Glomerular visceral epithelial cell (primary cell): ENCODE results near the gene CPB2.

Experiments
- DNase-seq: peaks from one replicate; pipeline ENCODE4 v3.0.0-alpha.2; 2016; ENCODE audit errors: extremely low spot score

CPB2 gene

DNA sequence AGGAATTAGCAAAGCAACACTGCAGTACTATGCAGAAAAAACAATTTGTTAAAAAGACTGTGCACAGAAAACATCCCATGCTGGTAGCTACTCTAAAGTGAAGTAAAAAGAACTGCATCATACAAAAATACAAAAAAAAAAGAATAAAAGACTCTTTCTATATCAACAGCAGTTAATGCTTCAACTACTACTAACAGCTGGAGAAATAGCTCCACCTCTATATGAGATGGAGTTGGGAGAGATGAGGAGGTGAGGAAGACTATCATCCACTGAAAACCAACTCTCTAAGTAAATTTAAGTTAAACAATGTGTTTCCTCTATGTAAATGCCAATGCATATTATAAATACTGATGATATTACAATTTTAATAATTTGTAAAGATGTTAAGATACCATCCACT lies 54.1 kb downstream of the CPB2 start:
- no peak for DNase-seq

DNA sequence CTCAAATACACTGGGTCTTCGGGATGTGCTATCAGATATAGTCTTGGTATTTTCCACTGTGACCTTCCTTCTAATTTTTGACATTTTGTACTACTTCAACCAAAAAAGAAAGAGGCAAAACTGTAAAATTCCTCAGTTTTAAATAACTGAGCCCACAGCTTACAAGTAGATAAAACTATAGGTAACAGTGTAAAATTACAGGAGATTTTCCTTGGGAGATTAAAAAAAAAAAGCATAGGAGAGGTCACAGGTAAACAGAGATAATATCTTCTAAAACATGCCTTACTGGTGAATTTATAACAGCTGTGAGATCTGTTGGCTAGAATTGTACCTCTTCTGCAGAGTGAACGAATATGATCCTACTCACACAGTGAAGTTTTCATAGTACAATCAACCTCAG lies 59.4 kb downstream of the CPB2 start:
- no peak for DNase-seq

GRCh38 chr13:46043647-46044046 lies 61.2 kb downstream of the CPB2 start:
- DNase-seq: no peak

DNA sequence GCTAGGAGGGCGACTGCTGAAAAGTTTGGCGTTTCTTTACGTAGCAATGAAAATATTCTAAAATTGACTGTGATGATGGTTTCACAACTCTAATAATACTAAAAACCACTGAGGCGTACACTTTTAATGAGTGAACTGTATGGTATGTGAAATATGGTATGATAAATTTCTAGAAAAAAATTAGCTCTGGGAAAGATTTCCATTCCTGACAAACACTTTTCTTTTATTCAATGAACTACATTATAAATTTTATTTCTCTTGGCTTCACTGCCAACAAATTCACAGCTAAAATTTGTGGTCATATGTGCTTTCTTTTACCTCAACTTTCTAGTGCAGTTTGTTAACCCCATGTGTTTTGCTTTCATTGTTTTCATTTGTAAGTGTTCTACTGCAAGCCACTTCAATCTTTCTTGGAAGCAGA lies 63.4 kb downstream of the CPB2 start:
- no peak for DNase-seq

- no peak for DNase-seq
Observed at GRCh38 chr13:46040763-46041162, 64.1 kb downstream of the CPB2 start.

DNA sequence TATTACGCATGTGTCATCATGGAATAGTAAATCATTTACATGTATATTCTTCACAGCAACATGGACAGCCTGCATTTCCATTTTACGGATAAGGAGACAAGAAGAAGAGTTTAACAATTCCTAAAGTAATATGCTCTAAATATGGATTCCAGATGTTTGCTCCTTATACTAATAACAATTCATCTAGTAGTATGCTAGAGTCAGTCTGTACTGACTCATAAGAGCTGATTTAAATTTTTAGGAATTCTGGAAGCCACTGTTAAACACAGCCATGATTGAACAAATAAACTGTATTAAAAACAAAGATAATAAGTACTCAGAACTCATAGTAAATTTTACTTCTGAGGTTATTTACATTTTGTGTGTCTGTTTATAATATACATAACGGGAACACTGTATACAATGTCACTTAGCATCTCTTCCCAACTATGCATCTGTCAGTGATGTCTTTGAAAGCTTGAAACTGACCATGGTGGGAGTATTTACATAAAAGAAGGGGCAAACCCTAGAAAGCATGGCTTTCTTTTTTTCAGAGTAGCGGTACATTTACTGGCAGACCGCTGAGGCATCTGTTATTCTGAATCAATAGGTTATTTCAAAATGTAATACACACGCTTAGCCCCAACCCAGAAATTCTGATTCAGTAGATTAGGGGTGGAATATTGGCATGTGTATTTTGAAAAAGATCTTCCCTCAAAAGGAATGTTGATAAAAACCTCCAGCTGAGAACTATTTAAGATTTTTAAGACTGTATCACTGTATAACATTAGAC lies 65.2 kb downstream of the CPB2 start:
- no peak for DNase-seq

DNA sequence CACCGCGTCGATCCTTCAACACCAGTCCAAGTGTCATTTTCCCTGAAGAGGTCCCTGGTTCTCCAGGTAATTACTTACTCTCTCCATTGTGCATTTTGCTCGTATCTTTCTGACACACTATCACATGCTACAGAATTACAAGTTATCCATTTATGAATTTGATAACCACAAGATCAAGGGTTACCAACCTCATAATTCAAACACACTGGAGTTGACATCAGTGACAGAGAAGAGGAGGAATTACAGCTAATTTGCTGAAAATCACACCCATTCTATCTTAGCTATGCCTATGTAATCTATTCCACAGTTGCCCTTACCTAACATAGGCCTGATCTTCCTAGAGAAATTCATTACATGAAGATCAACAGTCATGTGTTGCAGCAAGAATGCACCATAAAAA lies 66.5 kb downstream of the CPB2 start:
- no peak for DNase-seq

- no peak for DNase-seq
Observed at GRCh38 chr13:46035066-46035465, 69.8 kb downstream of the CPB2 start.

DNA sequence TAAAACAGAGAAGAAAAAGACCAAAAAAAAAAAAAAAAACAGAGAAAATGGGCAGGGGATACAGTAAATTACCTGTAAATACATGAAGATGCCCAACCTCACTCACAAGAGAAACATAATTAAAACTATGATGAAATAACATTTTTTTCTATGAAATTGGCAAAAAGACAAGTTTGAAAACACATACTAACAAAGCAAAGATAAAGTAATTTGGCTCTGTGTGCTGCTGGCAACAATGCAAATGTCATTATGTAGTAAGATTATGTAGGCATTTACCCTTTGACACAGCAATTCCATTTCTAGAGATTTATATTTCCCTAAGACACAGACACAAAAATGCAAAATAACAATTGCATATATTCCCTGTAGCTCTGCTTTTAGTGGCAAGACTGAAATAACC lies 72.5 kb downstream of the CPB2 start:
- no peak for DNase-seq

DNA sequence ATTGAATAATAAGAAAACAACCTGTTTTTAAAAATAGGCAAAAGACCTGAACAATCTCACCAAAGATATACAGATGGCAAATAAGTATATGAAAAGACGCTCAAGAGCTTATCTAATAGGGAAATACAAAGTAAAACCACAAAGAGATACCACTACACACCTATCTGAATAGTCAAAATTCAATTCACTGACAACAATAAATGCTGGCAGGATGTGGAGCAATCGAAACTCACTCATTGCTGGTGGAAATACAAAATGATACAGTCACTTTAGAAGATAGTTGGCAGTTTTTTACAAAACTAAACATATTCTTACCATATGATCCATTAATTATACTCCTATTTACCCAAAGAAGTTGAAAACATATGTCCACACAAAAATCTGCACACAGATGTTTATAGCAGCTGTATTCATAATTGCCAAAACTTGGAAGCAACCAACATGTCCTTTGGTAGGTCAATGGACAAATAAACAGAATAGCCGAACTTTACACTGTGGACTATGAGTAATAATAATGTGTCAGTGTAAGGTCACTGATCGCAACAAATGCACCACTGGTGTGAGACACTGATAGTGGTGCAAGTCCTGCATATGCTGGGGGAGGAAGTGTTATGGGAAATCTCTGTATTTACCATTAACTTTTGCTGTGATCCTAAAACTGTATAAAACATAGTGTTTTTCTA lies 73.1 kb downstream of the CPB2 start:
- no peak for DNase-seq

GRCh38 chr13:46025157-46025556 lies 79.7 kb downstream of the CPB2 start:
- no peak for DNase-seq

- no peak for DNase-seq
Observed at GRCh38 chr13:46022481-46022880, 82.4 kb downstream of the CPB2 start.

DNA sequence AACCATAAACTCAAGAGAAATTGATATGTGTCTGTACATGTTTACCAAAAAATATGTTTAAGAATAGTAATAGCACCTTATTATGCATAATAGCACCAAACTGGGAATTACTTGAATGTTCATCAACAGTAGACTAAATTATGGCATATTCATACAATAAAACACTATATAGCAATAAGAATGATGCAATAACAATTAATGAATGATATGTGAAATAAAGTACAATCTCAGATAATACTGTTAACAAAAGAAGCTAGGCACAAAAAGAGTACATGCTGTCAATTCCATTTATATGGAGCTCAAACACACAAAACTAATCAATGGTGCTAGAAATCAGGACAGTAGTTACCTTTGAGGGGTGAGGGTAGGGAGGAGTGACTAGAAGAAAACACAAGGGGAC lies 88.6 kb downstream of the CPB2 start:
- no peak for DNase-seq

DNA sequence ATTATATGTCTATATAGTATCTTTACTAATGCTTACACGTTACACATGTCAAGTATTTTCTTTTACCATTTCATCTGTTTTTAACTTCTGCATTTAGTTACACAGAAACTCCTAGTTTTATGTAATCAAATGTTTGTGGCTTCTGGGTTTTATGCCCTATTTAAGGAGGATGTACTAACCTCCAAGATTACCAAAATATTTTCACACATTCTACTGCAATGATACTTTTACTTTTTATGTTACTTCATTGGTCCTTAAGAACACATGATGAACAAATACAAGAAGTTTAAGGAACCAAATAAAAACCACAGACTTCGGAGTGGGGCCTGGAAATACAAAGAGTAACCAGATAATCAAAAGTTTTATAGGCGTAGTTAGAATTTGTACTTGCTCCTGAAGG lies 89.5 kb downstream of the CPB2 start:
- DNase-seq: no peak

GRCh38 chr13:46012404-46012803 lies 92.4 kb downstream of the CPB2 start:
- DNase-seq: no peak

DNA sequence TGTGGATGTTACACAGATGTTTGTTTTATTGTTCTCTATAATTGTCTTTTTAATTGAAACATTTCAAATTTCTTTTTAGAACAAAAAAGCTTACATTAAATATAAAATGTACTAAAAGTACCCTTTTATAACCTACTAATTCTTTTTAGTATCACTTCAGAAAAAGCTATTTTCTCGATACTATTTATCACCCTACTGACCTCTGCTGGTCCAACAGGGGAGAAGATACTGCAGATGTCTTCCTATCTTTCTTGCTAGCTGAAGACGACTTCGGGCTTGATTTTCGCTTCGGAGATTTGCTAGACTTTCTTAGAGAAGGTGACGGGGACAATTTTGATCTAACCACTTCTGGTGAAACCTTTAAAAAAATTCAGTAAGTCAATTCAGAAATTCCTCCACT lies 94.7 kb downstream of the CPB2 start:
- peak; percentile 1 for DNase-seq

DNA sequence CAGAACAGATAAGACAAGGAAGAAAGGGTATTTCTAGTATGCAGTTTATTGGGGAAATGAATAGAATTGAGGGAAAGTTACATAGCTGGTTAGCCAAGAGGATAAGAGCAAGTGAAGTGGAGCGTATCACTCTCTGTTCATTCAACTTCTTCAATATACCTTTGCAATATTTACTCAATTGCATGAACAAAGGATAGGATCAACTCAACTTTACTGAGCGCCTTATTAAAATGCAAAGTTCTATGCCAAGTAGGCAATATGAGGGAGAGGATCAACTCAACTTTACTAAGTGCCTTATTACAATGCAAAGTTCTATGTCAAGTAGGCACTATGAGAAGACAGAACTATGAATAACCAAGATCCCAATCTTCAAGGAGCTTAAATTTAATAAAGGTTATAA lies 96.2 kb downstream of the CPB2 start:
- DNase-seq: no peak

- DNase-seq: no peak
Observed at GRCh38 chr13:46006688-46007452, 98.0 kb downstream of the CPB2 start.

DNA sequence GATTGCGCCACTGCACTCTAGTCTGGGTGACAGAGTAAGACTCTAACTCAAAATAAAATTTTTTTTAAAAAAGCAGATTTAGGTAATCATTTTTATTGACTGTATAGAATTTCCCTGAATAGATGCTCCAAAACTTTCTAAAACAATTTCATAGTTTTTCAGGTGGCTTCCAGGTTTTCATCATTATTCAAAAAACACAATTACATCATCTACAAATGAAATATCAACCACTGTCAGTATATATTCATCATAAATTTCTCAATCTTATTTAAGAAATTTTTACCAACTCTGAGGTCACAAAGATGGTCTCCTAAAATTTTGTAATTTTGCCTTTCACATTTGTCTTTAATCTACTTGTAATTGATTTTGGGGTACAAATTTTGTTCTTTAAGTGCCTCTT lies 100.3 kb downstream of the CPB2 start:
- no peak for DNase-seq
